ENCODE data around the gene NUP107.
"Not testable (repeated sequence)": the region's sequence is repeated elsewhere in the genome, so short reads cannot be mapped to it uniquely, and the experiment has no call there.

NUP107 gene

DNA sequence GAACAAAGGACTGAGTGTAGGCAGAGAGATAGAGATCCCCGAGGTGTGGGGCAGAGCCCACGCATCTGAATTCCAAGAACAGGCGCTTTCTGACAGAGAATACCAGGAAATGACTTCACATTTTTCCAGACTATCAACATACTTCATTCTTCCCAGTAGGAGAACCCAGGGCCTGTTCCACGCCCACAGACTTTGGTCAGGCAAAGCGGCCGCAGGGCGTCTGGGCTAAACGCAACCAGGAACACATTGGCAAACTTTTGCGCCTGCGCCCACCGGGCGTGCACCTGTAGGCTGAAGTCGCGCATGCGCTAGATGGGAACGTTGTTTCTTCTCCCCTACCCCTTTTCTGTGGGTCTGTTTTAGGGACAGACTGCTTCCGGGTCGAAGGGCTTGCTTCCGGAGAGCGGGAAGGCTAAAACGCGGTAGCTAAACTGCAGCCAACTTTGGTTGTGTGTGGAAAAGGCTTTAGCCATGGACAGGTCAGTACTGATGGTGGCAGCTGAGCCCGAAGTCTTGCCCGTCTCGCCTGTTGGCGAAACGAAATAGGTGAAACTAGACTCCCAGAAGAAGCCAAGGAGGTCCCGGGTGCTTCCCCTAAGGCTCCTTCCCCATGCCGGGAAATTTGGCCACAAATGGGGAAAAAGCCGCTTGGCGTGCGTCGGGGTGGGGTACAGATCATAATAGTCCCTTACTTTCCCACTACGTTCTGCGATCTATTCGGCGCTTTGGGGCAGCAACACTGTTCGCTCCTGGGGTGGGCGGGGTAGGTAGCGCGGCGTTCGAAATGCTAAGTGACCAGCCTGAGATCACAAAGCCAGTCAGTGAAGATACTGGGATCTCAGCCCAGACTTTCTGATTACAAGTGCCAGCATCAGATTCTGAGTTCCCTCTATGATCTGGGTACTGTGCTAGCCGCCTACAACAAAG, at the start of gene NUP107:
Gene NUP107, plus strand, starts transcription at position 384 of the 927 bp plus-strand sequence. Its CDS starts 88 bp downstream, at position 472.
- peak; percentile 99 for DNase-seq

DNA sequence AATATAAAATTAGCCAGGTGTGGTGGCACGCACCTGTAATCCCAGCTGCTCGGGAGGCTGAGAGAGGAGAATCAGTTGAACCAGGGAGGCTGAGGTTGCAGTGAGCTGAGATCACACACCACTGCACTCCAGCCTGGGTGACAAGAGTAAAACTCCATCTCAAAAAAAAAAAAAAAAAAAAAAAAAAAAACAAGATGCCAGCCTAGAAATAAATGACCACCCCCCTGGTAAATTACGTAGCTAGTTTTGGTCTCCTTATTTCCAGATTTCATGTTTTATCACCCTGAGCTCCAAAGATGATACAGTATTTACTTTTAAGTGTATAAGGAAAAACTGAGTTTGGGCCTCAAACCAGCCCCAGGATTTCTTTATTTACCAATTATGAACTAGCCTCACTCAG, 49.3 kb upstream of the NUP107 start:
- not testable (repeated sequence) for DNase-seq

GRCh38 chr12:68638171-68638570, 48.6 kb upstream of the NUP107 start:
- DNase-seq: no peak

GRCh38 chr12:68638721-68639395, 47.9 kb upstream of the NUP107 start:
- no peak for DNase-seq

DNA sequence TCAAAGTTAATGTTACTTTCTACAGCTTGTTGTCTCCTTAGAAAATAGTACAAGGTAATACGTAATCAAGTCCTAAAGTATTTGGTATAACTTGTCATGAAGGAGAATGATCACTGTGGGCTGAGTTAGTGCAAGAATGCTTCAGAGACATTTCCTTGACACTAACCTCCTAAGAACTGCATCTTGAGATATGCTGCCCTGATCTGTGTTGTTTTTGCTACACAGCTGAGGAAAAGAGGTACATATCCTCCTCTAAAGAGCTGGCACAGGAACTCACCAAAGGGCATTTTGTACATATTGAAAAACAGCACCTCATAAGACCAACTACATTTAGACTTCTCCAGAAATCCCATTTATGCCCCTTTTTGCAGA, 47.4 kb upstream of the NUP107 start:
- DNase-seq: no peak

- peak; percentile 40 for DNase-seq
These were observed 45.6 kb upstream of the NUP107 start for GRCh38 chr12:68641138-68641537.

- DNase-seq: no peak
These were observed 40.3 kb upstream of the NUP107 start for GRCh38 chr12:68646484-68646883.

- no peak for DNase-seq
These were observed 39.3 kb upstream of the NUP107 start for GRCh38 chr12:68647507-68647906.

DNA sequence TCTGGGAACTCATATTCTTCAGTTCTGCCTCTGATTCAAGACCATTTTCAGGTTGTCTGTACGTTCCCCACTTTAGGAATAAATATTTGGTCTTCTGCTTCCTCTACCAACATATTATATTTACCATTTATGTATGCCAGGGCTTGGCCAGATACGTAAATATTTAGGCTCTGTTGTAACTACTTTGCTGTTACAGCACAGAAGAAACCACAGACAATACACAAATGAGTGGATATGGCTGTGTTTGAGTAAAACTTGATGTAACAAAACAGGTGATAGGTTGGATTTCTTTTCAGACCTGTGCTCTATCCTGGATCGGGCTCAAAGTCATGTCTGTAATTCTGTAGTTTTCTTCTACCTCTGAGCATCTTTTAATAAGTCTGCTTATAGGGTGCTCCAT, 38.6 kb upstream of the NUP107 start:
- no peak for DNase-seq

DNA sequence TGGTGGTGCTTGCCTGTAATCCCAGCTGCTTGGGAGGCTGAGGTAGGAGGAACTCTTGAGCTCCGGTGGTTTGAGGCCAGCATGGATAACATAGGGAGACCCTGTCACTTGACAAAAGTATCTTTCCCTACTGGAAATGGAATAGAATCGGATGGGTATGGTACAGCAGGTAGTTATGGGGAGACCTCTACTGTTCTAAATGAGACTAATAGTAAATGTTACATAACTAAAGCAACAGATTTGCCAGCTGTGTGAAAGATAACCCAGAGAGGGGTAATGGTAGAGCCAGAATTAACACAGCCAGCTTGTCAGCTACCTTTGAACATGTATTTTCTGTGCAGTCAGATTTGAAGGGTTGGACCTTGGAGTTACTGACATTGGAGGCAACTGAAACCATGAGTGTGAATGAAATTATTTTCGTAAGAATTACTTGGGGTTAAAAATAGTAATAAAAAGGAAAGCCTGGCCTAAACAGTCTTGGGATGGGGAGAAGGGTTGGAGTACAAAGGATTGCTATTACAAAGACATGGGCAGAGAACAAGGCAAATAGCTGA, 21.7 kb upstream of the NUP107 start:
- DNase-seq: no peak

DNA sequence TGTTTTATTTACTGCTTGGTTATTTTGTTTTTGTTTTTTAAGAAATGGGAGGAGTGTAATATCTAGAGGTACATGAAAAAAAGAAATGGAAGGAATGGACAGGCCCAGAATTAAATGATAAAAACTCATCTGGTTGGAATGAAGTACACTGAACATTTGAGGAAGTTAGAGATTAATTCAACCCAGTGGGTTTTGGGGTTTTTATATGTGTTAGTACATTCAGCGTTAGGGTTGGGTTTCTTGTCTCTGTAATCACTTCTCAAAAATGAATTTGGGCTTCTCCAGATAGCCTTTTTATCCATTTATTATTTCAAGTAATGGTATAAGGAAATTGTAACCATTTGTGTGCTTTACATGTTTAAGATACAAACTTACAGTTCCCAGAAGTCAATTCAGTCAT, 19.5 kb upstream of the NUP107 start:
- DNase-seq: no peak

DNA sequence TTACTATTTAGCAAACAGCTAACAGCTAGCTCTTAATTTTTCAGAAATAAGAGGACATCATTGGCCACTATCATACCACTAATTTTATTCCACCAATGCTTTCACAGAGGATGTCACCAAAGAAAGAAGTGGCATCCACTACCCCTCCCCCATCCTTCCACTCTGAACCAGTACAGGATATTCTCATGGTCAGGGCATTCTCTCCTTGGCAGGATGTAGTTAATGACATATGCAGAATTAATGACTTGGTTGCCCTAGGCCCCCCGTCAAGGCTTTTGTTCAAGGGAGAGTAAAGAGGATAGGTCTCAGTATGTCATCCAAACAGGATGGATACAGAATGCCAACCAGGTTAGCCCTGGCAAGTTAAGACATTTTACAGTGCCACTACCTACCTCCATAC, 18.9 kb upstream of the NUP107 start:
- DNase-seq: no peak

DNA sequence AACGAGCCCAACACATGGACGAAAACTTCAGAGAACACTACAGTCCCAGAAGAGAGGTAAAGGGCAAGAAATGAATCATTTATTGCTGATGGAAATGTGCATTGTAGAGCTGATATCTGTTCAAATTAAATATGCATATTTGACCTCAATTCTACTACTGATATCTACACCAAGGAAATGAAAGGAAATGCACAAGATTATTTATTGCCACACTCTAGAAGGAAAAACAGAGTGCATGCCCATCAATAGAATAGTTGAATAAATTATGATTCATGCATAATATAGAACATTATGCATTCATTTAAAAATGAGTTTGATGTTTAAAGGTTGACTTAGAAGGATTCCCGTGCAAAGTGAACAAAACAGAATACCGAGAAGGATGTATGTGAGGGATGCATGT, 15.6 kb upstream of the NUP107 start:
- no peak for DNase-seq

GRCh38 chr12:68673788-68674187, 13.0 kb upstream of the NUP107 start:
- DNase-seq: peak; percentile 25

GRCh38 chr12:68674376-68674775, 12.4 kb upstream of the NUP107 start:
- no peak for DNase-seq

GRCh38 chr12:68675101-68675842, 11.5 kb upstream of the NUP107 start:
- DNase-seq: peak; percentile 90

GRCh38 chr12:68676854-68677253, 9.9 kb upstream of the NUP107 start:
- not testable (repeated sequence) for DNase-seq

DNA sequence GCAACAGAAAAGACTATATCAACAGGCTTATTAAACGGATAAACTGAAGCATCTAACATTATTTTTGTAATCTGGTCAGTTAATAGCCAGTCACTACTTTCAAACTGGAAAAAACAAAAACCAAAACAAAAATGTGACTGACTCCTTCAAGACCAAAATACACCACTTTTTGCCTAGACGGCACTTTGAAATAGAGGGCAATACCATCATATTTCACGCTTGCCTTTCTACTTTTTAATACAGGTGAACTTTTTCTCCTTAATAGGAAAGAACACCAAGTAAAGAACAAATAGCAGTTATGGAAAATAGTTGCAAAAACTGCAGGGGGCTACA, 550 bp upstream of the NUP107 start:
- no peak for DNase-seq

DNA sequence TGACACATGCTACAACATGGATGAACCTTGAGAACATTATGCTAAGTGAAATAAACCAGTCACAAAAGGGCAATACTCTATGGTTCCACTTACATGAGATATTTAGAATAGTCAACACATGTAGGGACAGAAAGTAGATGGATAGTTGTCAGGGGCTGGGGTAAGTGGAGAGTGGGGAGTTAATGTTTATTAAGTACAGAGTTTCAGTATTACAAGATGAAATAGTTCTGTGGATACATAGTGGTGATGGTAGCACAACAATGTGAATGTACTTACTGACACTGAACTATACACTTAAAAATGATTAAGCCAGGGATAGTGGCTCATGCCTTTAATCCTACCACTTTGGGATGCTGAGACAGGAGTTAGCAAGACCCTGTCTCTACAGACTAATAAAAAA, 8.7 kb downstream of the NUP107 start:
- DNase-seq: no peak

GRCh38 chr12:68699486-68699885, 12.7 kb downstream of the NUP107 start:
- no peak for DNase-seq

DNA sequence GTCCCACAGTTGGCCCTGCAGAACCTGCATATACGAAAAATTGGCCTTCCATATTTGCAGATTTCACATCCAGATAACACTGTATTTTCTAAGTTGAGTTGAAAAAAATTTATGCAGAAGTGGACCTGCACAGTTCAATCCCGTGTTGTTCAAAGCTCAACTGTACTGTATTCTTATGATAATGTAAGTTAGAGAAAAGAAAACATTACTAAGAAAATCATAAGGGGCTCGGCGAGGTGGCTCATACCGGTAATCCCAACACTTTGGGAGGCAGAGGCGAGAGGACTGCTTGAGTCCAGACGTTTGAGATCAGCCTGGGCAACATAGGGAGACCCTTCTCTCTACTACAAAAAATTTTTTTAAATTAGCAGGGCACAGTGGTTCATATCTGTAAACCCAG, 41.0 kb downstream of the NUP107 start:
- DNase-seq: no peak

DNA sequence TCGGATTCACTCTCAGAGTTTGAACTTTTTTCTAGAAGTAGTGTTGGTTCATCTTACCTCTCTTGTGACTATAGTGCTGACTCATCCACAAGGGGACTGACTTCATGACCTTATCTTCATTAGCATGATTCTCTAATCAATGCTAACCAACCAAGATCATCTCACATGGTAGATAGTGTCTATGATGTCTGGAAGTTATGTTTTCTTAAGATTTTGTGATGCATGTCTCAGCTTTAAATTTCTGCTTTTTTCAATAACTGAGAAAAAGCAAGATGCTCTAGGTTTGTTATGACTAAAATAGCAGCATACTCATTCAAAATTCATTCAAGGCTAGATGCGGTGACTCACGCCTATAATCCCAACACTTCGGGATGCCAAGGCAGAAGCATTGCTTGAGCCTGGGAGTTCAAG, 46.9 kb downstream of the NUP107 start:
- no peak for DNase-seq

DNA sequence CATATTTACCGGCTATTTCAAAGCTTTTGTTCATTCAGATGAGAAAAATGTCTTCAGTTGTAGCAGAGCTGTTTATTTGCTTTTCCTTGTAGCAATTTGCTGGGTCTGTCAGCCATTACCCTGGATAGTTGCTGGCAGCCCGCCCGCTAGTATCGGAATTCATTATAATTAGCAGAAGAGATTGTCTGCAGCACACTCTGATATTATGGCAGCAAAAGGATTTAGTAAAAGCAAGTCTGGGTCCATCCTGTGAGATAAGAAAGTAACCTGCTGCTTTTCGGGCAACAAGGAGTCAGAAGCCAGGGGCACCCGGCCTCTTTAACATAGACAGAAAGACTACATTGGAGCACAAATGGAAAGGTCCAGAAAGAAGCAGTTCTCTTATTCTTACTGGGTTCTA, 53.1 kb downstream of the NUP107 start:
- DNase-seq: no peak

All from CD4-positive, alpha-beta T cell treated with Interleukin-17A for 4 hours (primary cell).